Uterus (tissue), 4 donors: Measurements from ENCODE around the gene TK1. TPM values are rescaled to one million over a fixed set of nuclear protein-coding genes. Genes with fewer than 3 reads are reported as not detected.
A peak's percentile ranks its signal among the peaks of the same experiment; 100 is the strongest.

Experiments used
- DNase-seq, 2 donors: peaks; one replicate each; pipeline ENCODE4 v3.0.0-alpha.2; 2019 to 2020
- H3K27ac ChIP-seq, 2 donors: fragments of 200-600 bp; sonication (generic); 1 replicate in 1 of 2; 2 replicates in 1 of 2; pipeline ENCODE4 v1.5.1; 2016 to 2018
- H3K27me3 ChIP-seq, 2 donors: fragments of 200-600 bp; sonication (generic); one replicate each; pipeline ENCODE4 v1.5.1; 2018 to 2019; ENCODE audit warnings: control low read depth in 1 of 2
- H3K36me3 ChIP-seq, 2 donors: fragments of 200-600 bp; sonication (generic); one replicate each; pipeline ENCODE4 v1.5.1; 2019; ENCODE audit warnings: control low read depth in 1 of 2
- H3K4me1 ChIP-seq, 2 donors: fragments of 200-600 bp; sonication (generic); one replicate each; pipeline ENCODE4 v1.5.1; 2018 to 2019; ENCODE audit warnings: control low read depth in 1 of 2
- H3K4me3 ChIP-seq, 2 donors: fragments of 200-600 bp; sonication (generic); 1 replicate in 1 of 2; 2 replicates in 1 of 2; pipeline ENCODE4 v1.5.1; 2018 to 2019; ENCODE audit warnings: mild to moderate bottlenecking in 1 of 2
- H3K9me3 ChIP-seq, 2 donors: fragments of 200-600 bp; sonication (generic); one replicate each; pipeline ENCODE4 v1.5.1; 2019; ENCODE audit warnings: control low read depth in 1 of 2
- CTCF ChIP-seq, 4 experiments: fragments of 200-600 bp in 2 of 4; fragments of 450-650 bp in 2 of 4; sonication (generic) in 2 of 4; IDR thresholded peaks; one replicate each; pipeline ENCODE4 v1.5.1; 2016 to 2019; ENCODE audit warnings: antibody characterized with exemption in 4 of 4, mild to moderate bottlenecking in 2 of 4, moderate library complexity in 1 of 4
- POLR2A ChIP-seq, 2 donors: fragments of 450-650 bp; IDR thresholded peaks; one replicate each; pipeline ENCODE4 v1.6.1; 2016; ENCODE audit warnings: antibody characterized with exemption in 2 of 2, mild to moderate bottlenecking in 1 of 2, moderate library complexity in 1 of 2
- intact Hi-C: fragments of 100-400 bp; cut with DNase I; formaldehyde crosslinking; loops from one replicate; pipeline ENCODE4 v1.15.1; 2023; ENCODE audit warnings: low total_unique reads
- total RNA-seq, 4 donors: library from RNA; depleted of rRNA in 3 of 4; stranded (reverse); fragments of >200 nt in 3 of 4; gene quantifications; one replicate each; pipeline versions ENCODE4 v1.1.0 to v1.2.4, GENCODE V29; 2014 to 2023
- donor health status: DM: yes; HTN: yes; CAD: no.

TK1 gene
- total RNA-seq, 4 donors from 2014 or later, result 1.4 to 40.8 TPM; not detected in 2

GRCh38 chr17:78184351-78184750 lies 2.5 kb downstream of the TK1 start:
- Histone ChIP-seq H3K36me3 (no peaks in the 10 kb centered on the region), H3K27me3 (no peaks in the 10 kb centered on the region), H3K4me1 (no peaks in the 10 kb centered on the region), H3K9me3 (no peaks in the 10 kb centered on the region), H3K4me3 (no peak overlapping the region), H3K27ac (no peak overlapping the region)
- TF ChIP-seq CTCF (IDR thresholded peaks at IDR 0.05), result no peak
- TF ChIP-seq POLR2A (IDR thresholded peaks at IDR 0.05), result no peak
- DNase-seq, result peak in 1 of 2 donors; percentile 33
- intact Hi-C loops, result no loop called here

- Histone ChIP-seq H3K27ac (no peak overlapping the region), H3K4me3 (no peak overlapping the region), H3K4me1 (no peaks in the 10 kb centered on the region), H3K27me3 (no peaks in the 10 kb centered on the region), H3K36me3 (no peaks in the 10 kb centered on the region), H3K9me3 (no peaks in the 10 kb centered on the region)
- TF ChIP-seq POLR2A (IDR thresholded peaks at IDR 0.05) (no peak), CTCF (IDR thresholded peaks at IDR 0.05) (no peak)
- no peak for DNase-seq
- intact Hi-C loops, result no loop called here
Observed at GRCh38 chr17:78183916-78184315, 2.9 kb downstream of the TK1 start.

- H3K27ac ChIP-seq, result no peak overlapping the region
- no peak for DNase-seq
- H3K4me1 ChIP-seq, result no peaks in the 10 kb centered on the region
Observed at GRCh38 chr17:78182504-78182903, 4.3 kb downstream of the TK1 start.

GRCh38 chr17:78180508-78180907 lies 6.3 kb downstream of the TK1 start:
- H3K4me1 ChIP-seq, result peaks cover 0 to 2% of the 10 kb centered on the region in 2 donors
- intact Hi-C loops, result no loop called here
- H3K36me3 ChIP-seq, result no peaks in the 10 kb centered on the region
- no peaks in the 10 kb centered on the region for H3K9me3 ChIP-seq
- TF ChIP-seq CTCF (IDR thresholded peaks at IDR 0.05) (no peak), POLR2A (IDR thresholded peaks at IDR 0.05) (no peak)
- no peaks in the 10 kb centered on the region for H3K27me3 ChIP-seq
- DNase-seq, result no peak
- no peak overlapping the region for H3K4me3 ChIP-seq
- H3K27ac ChIP-seq, result peak overlapping the region; percentile 11 to 75

More at GRCh38 chr17:78182504-78182903, 4.3 kb downstream of the TK1 start:
- intact Hi-C loops, result no loop called here
- Histone ChIP-seq H3K9me3 (no peaks in the 10 kb centered on the region), H3K27me3 (no peaks in the 10 kb centered on the region), H3K4me3 (no peak overlapping the region), H3K36me3 (no peaks in the 10 kb centered on the region)
- TF ChIP-seq POLR2A (IDR thresholded peaks at IDR 0.05) (no peak), CTCF (IDR thresholded peaks at IDR 0.05) (no peak)

GRCh38 chr17:78180083-78180482 lies 6.8 kb downstream of the TK1 start:
- H3K36me3 ChIP-seq, result no peaks in the 10 kb centered on the region
- H3K4me3 ChIP-seq, result no peak overlapping the region
- TF ChIP-seq CTCF (IDR thresholded peaks at IDR 0.05), result no peak
- no peak for TF ChIP-seq POLR2A (IDR thresholded peaks at IDR 0.05)
- no peak for DNase-seq
- peaks cover 0 to 6% of the 10 kb centered on the region in 2 donors for H3K4me1 ChIP-seq
- H3K27ac ChIP-seq, result peak overlapping the region; percentile 63 to 75
- H3K9me3 ChIP-seq, result no peaks in the 10 kb centered on the region
- intact Hi-C loops, result no loop called here
- no peaks in the 10 kb centered on the region for H3K27me3 ChIP-seq
